ENCODE results near the gene FOXR1. TPM values are rescaled to one million over a fixed set of nuclear protein-coding genes. Genes with fewer than 3 reads are reported as not detected.
"Not testable (repeated sequence)": the region's sequence is repeated elsewhere in the genome, so short reads cannot be mapped to it uniquely, and the experiment has no call there.

The FOXR1 gene
- total RNA-seq, 1 donor from 2014 or later: not detected

DNA sequence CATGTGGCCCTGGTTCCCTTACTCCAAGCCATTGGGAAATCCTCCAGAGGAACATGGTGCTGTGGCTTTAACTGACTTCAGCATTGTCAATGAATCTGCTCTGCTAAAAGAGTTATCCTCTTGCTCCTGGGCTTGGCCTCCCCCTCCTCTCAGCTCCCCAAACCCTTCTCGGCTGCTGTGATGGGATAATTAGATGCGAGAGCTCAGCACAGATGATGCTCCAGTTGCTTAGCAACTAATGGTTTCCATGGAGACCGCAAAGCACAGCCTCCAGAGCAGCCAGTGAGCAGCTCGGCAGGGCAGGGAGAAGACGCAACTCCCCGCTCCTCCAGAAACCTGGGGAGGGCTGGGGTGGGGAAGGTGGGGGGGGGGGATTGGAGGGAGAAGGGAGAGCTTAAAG is 18.3 kb upstream of the FOXR1 start:
- intact Hi-C loops (cut with DNase I): no loop called here
- H3K4me1 ChIP-seq: no peaks in the 10 kb centered on the region
- no peak overlapping the region for H3K27ac ChIP-seq
- TF ChIP-seq, protein P1, sequence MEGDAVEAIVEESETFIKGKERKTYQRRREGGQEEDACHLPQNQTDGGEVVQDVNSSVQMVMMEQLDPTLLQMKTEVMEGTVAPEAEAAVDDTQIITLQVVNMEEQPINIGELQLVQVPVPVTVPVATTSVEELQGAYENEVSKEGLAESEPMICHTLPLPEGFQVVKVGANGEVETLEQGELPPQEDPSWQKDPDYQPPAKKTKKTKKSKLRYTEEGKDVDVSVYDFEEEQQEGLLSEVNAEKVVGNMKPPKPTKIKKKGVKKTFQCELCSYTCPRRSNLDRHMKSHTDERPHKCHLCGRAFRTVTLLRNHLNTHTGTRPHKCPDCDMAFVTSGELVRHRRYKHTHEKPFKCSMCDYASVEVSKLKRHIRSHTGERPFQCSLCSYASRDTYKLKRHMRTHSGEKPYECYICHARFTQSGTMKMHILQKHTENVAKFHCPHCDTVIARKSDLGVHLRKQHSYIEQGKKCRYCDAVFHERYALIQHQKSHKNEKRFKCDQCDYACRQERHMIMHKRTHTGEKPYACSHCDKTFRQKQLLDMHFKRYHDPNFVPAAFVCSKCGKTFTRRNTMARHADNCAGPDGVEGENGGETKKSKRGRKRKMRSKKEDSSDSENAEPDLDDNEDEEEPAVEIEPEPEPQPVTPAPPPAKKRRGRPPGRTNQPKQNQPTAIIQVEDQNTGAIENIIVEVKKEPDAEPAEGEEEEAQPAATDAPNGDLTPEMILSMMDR (IDR thresholded peaks at IDR 0.05): no peak
- ATAC-seq (no peak), DNase-seq (no peak)
- H3K9me3 ChIP-seq: no peaks in the 10 kb centered on the region
- no peaks in the 10 kb centered on the region for H3K36me3 ChIP-seq
- peaks cover 13% of the 10 kb centered on the region for H3K27me3 ChIP-seq (ENCODE audit: low read depth)
- no peak overlapping the region for H3K4me3 ChIP-seq

DNA sequence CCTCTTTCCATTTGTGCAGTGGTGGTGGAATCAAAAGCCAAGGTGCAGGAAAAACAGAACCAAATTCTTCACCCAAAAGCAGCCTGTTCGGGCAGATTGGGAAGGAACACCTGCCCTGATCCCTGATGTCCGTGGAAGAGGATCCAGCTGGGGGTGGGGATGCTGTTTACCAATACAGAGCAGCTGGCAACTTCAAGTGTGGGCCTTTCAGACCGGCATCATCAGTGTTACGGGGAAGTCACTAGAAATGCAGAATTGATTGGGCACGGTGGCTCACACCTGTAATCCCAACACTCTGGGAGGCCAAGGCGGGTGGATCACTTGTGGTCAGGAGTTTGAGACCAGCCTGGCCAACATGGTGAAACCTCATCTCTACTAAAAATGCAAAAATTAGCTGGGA is 17.6 kb upstream of the FOXR1 start:
- H3K9me3 ChIP-seq; DNase-seq; H3K36me3 ChIP-seq; H3K27ac ChIP-seq; ATAC-seq; H3K4me1 ChIP-seq; H3K4me3 ChIP-seq; intact Hi-C loops (cut with DNase I): not testable (repeated sequence)
- H3K27me3 ChIP-seq (ENCODE audit: low read depth): peaks cover 13% of the 10 kb centered on the region

DNA sequence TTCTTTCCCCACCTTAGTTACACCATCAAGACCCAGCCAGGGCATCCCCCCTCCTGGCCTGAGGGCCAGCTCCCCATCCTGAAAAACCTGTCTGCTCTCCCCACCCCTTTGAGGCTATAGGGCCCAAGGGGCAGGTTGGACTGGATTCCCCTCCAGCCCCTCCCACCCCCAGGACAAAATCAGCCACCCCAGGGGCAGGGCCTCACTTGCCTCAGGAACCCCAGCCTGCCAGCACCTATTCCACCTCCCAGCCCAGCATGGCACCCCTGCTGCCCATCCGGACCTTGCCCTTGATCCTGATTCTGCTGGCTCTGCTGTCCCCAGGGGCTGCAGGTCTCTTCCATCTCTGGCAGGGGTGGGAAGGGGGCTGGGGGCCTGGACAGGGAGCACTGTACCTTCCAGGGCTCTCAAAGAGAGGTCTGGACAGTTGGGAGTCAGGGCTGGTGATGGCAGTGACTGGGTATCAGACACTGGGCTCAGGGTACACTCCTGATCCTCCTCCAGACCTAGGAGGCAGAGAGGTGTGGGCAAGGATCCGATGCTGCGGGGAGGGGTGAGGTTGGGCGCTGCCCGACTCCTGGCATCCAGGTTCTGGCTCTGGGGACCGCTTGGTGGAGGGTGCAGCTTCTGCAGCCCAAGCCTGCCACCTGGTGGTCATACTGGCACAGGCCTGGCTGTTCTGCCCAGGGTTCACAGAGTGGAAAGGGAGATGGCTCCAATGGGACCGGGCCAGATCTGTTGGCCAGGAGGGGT is 15.3 kb upstream of the FOXR1 start, which contains the start of gene UPK2:
Gene UPK2 (plus strand): TSS at position 205 of the 753 bp plus-strand sequence. CDS start 53 bp downstream, at position 258.
- intact Hi-C loops (cut with DNase I): no loop called here
- Histone ChIP-seq H3K27ac (no peak within 1 kb of the TSS), H3K36me3 (no peaks in the 10 kb centered on the region), H3K4me1 (no peaks in the 10 kb centered on the region), H3K9me3 (no peaks in the 10 kb centered on the region), H3K27me3 (ENCODE audit: low read depth) (peaks cover 5% of the 10 kb centered on the region), H3K4me3 (no peak within 1 kb of the TSS)
- DNase-seq (peak; percentile 92), ATAC-seq (peak; percentile 96 to 98)
- TF ChIP-seq, protein P1 (IDR thresholded peaks at IDR 0.05): peak; percentile 98

DNA sequence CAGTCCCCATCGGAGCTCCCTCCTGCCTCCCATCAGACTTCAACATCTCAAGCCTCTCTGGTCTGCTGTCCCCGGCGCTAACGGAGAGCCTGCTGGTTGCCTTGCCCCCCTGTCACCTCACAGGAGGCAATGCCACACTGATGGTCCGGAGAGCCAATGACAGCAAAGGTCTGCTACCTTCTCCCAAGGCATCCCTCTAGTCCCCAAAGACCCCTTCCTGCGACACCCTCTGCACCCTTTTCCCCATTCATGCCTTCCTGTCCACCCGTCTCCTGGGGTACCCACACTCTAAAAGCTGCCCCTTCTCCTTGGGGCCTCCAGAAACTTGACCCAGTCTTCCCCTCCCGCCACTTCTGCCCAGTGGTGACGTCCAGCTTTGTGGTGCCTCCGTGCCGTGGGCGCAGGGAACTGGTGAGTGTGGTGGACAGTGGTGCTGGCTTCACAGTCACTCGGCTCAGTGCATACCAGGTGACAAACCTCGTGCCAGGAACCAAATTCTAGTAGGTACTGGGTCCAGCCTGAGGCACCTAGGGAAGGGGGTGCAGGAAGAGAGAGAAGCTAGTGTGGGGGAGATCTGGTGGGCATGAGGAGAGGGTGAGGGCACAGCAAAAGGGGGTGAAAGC is 14.6 kb upstream of the FOXR1 start:
- H3K27me3 ChIP-seq (ENCODE audit: low read depth): peaks cover 5% of the 10 kb centered on the region
- no peaks in the 10 kb centered on the region for H3K4me1 ChIP-seq
- intact Hi-C loops (cut with DNase I): no loop called here
- H3K27ac ChIP-seq: no peak overlapping the region
- no peaks in the 10 kb centered on the region for H3K9me3 ChIP-seq
- H3K36me3 ChIP-seq: no peaks in the 10 kb centered on the region
- H3K4me3 ChIP-seq: no peak overlapping the region
- ATAC-seq (peak in 1 of 2 donors; percentile 3), DNase-seq (no peak)
- TF ChIP-seq, protein P1 (IDR thresholded peaks at IDR 0.05): peak; percentile 8

DNA sequence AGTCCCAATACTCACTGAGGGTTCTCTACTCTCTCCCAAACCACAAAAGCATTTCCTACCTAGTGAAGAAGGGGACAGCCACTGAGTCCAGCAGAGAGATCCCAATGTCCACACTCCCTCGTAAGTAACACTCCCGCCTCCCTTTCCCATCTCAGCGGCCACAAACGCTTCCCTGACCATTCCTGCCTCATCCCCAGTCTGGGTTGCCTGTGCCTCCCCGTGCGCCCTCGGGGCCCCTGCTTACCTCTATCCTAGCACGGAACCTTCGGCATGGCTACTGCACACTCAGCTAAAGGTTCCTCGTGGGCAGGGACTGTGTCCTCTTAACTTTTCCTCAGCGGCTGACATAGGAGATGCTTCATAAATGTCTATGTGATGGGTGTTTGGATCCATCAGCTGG is 14.0 kb upstream of the FOXR1 start:
- Histone ChIP-seq H3K4me3 (no peak overlapping the region), H3K9me3 (no peaks in the 10 kb centered on the region), H3K27me3 (ENCODE audit: low read depth) (peaks cover 5% of the 10 kb centered on the region), H3K27ac (no peak overlapping the region), H3K4me1 (no peaks in the 10 kb centered on the region), H3K36me3 (no peaks in the 10 kb centered on the region)
- DNase-seq: no peak
- TF ChIP-seq, protein P1 (IDR thresholded peaks at IDR 0.05): no peak
- ATAC-seq: no peak
- intact Hi-C loops (cut with DNase I): no loop called here

DNA sequence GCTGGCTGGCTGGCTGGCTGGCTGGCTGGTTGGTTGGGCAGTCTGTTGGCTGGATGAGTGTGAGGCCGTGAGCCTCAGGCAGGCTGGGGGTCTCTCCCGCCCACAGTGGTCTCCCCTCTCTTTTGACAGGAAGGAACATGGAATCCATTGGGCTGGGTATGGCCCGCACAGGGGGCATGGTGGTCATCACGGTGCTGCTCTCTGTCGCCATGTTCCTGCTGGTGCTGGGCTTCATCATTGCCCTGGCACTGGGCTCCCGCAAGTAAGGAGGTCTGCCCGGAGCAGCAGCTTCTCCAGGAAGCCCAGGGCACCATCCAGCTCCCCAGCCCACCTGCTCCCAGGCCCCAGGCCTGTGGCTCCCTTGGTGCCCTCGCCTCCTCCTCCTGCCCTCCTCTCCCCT is 13.6 kb upstream of the FOXR1 start:
- Histone ChIP-seq H3K9me3 (no peaks in the 10 kb centered on the region), H3K27me3 (ENCODE audit: low read depth) (peaks cover 4% of the 10 kb centered on the region), H3K4me3 (no peak overlapping the region), H3K4me1 (no peaks in the 10 kb centered on the region), H3K27ac (no peak overlapping the region), H3K36me3 (no peaks in the 10 kb centered on the region)
- TF ChIP-seq, protein P1 (IDR thresholded peaks at IDR 0.05): no peak
- DNase-seq: no peak
- intact Hi-C loops (cut with DNase I): no loop called here
- no peak for ATAC-seq
